ENCODE results near the gene TMED8.
"Not testable (repeated sequence)": the region's sequence is repeated elsewhere in the genome, so short reads cannot be mapped to it uniquely, and the experiment has no call there.

The TMED8 gene

GRCh38 chr14:77322250-77322902, 54.5 kb downstream of the TMED8 start:
- peaks cover 24% of the 10 kb centered on the region for H3K4me1 ChIP-seq (ENCODE audit: control insufficient read depth, low read length)
- peak overlapping the region; percentile 90 for H3K4me3 ChIP-seq (ENCODE audit: low read length)
- no peaks in the 10 kb centered on the region for H3K9me2 ChIP-seq (replicated peaks; ENCODE audit: control insufficient read depth, low read length)
- H4K20me1 ChIP-seq (ENCODE audit: control insufficient read depth, insufficient read depth, low read depth, low read length): no peaks in the 10 kb centered on the region
- peak overlapping the region; percentile 100 for H3K4me2 ChIP-seq (ENCODE audit: low read length)
- peak overlapping the region; percentile 92 for H3K27ac ChIP-seq (ENCODE audit: low read depth, low read length)
- peaks cover 5% of the 10 kb centered on the region; the same call in 1 of the 2 replicates for H3F3A ChIP-seq (ENCODE audit: control insufficient read depth, insufficient read depth)
- no peaks in the 10 kb centered on the region for H3K9me3 ChIP-seq (ENCODE audit: control insufficient read depth, insufficient read depth, low read length)
- peaks cover 4% of the 10 kb centered on the region for H3K36me3 ChIP-seq (ENCODE audit: control insufficient read depth, low read length)
- no peaks in the 10 kb centered on the region for H3K27me3 ChIP-seq (ENCODE audit: control insufficient read depth, low read length)
- TF ChIP-seq CTCF (IDR thresholded peaks at IDR 0.05; ENCODE audit: low read depth, low read length, poor library complexity, severe bottlenecking) (no peak), EZH2phosphoT487 (IDR thresholded peaks at IDR 0.05; ENCODE audit: borderline replicate concordance, low read length) (no peak)
- H3K79me2 ChIP-seq (ENCODE audit: control insufficient read depth, low read length): peaks cover 28% of the 10 kb centered on the region

GRCh38 chr14:77320238-77320935, 56.5 kb downstream of the TMED8 start, which contains the start of gene POMT2:
Gene POMT2 (minus strand): TSS chr14:77320883. CDS start chr14:77320681, 202 bp downstream.
- Histone ChIP-seq H3K9me2 (replicated peaks; ENCODE audit: control insufficient read depth, low read length) (no peaks in the 10 kb centered on the region), H3K9me3 (ENCODE audit: control insufficient read depth, insufficient read depth, low read length) (no peaks in the 10 kb centered on the region), H3K4me2 (ENCODE audit: low read length) (peak within 1 kb of the TSS; percentile 100), H3F3A (ENCODE audit: control insufficient read depth, insufficient read depth) (peaks cover 5% of the 10 kb centered on the region; the same call in 1 of the 2 replicates), H3K4me3 (ENCODE audit: low read length) (peak within 1 kb of the TSS; percentile 90), H3K4me1 (ENCODE audit: control insufficient read depth, low read length) (peaks cover 24% of the 10 kb centered on the region), H3K27ac (ENCODE audit: low read depth, low read length) (peak within 1 kb of the TSS; percentile 92), H3K36me3 (ENCODE audit: control insufficient read depth, low read length) (peaks cover 4% of the 10 kb centered on the region), H4K20me1 (ENCODE audit: control insufficient read depth, insufficient read depth, low read depth, low read length) (0 out of 2 replicates have a peak, but pooled peaks cover 3% of the 10 kb centered on the region), H3K27me3 (ENCODE audit: control insufficient read depth, low read length) (no peaks in the 10 kb centered on the region), H3K79me2 (ENCODE audit: control insufficient read depth, low read length) (peaks cover 28% of the 10 kb centered on the region)
- TF ChIP-seq EZH2phosphoT487 (IDR thresholded peaks at IDR 0.05; ENCODE audit: borderline replicate concordance, low read length) (no peak), CTCF (IDR thresholded peaks at IDR 0.05; ENCODE audit: low read depth, low read length, poor library complexity, severe bottlenecking) (peak; percentile 56)

- H3K27me3 ChIP-seq (ENCODE audit: control insufficient read depth, low read length): no peaks in the 10 kb centered on the region
- TF ChIP-seq EZH2phosphoT487 (IDR thresholded peaks at IDR 0.05; ENCODE audit: borderline replicate concordance, low read length): no peak
- no peak for TF ChIP-seq CTCF (IDR thresholded peaks at IDR 0.05; ENCODE audit: low read depth, low read length, poor library complexity, severe bottlenecking)
- no peaks in the 10 kb centered on the region for H3K9me2 ChIP-seq (replicated peaks; ENCODE audit: control insufficient read depth, low read length)
- H3K4me1 ChIP-seq (ENCODE audit: control insufficient read depth, low read length): peaks cover 24% of the 10 kb centered on the region
- peak overlapping the region; percentile 90 for H3K4me3 ChIP-seq (ENCODE audit: low read length)
- H3K79me2 ChIP-seq (ENCODE audit: control insufficient read depth, low read length): peaks cover 28% of the 10 kb centered on the region
- peaks cover 5% of the 10 kb centered on the region; the same call in 1 of the 2 replicates for H3F3A ChIP-seq (ENCODE audit: control insufficient read depth, insufficient read depth)
- H3K9me3 ChIP-seq (ENCODE audit: control insufficient read depth, insufficient read depth, low read length): no peaks in the 10 kb centered on the region
- no peak overlapping the region for H3K27ac ChIP-seq (ENCODE audit: low read depth, low read length)
- peaks cover 4% of the 10 kb centered on the region for H3K36me3 ChIP-seq (ENCODE audit: control insufficient read depth, low read length)
- peak overlapping the region; percentile 100 for H3K4me2 ChIP-seq (ENCODE audit: low read length)
- 0 out of 2 replicates have a peak, but pooled peaks cover 3% of the 10 kb centered on the region for H4K20me1 ChIP-seq (ENCODE audit: control insufficient read depth, insufficient read depth, low read depth, low read length)
Observed at GRCh38 chr14:77319422-77319821, 57.5 kb downstream of the TMED8 start.

- not testable (repeated sequence) for H3K4me2 ChIP-seq (ENCODE audit: low read length); H3K9me2 ChIP-seq (replicated peaks; ENCODE audit: control insufficient read depth, low read length); H3K27ac ChIP-seq (ENCODE audit: low read depth, low read length); H3K9me3 ChIP-seq (ENCODE audit: control insufficient read depth, insufficient read depth, low read length); H3K4me3 ChIP-seq (ENCODE audit: low read length); H4K20me1 ChIP-seq (ENCODE audit: control insufficient read depth, insufficient read depth, low read depth, low read length); H3K36me3 ChIP-seq (ENCODE audit: control insufficient read depth, low read length); H3K27me3 ChIP-seq (ENCODE audit: control insufficient read depth, low read length); H3F3A ChIP-seq (ENCODE audit: control insufficient read depth, insufficient read depth)
- H3K4me1 ChIP-seq (ENCODE audit: control insufficient read depth, low read length): peaks cover 24% of the 10 kb centered on the region
- H3K79me2 ChIP-seq (ENCODE audit: control insufficient read depth, low read length): peaks cover 28% of the 10 kb centered on the region
Observed at GRCh38 chr14:77318756-77319155, 58.1 kb downstream of the TMED8 start.
